Adrenal gland (tissue), 5 donors: ENCODE results near the gene SNF8.

Experiments used
- POLR2A ChIP-seq, 2 donors: fragments of 450-650 bp; IDR thresholded peaks; one replicate each; pipeline ENCODE4 v1.6.1; 2017; ENCODE audit warnings: antibody characterized with exemption in 2 of 2, mild to moderate bottlenecking in 2 of 2, moderate library complexity in 1 of 2
- TF ChIP-seq, protein P1 (sequence below), 6 experiments: fragments of 450-650 bp in 4 of 6; fragments of 200-600 bp in 2 of 6; sonication (generic) in 1 of 6; IDR thresholded peaks; 1 replicate in 5 of 6; 2 replicates in 1 of 6; pipeline versions ENCODE4 v1.5.1 to v1.8.0; 2016 to 2021; ENCODE audit warnings: antibody characterized with exemption in 6 of 6, mild to moderate bottlenecking in 2 of 6, moderate library complexity in 1 of 6
- donor health status: DM: no; HTN: no; CAD: no.

DNA sequence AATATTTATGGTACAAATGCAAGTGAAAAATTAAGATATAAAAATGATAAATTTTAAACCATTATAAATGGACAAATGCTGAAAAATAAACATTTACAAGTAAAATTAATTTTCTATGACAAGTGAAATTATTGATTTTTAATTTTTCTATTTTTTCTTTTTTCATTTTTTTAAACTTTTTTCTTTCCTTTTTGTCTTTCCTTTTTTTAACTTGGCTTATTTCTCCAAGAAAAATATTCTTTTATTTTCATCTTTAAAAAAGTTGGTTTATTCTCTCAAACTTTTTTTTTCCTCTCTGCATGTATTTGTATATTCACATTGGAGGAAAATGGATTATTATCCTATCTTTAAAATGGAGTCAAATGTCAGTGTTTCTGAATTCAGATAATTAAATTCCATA lies 48.7 kb upstream of the SNF8 start:
- TF ChIP-seq, protein P1, sequence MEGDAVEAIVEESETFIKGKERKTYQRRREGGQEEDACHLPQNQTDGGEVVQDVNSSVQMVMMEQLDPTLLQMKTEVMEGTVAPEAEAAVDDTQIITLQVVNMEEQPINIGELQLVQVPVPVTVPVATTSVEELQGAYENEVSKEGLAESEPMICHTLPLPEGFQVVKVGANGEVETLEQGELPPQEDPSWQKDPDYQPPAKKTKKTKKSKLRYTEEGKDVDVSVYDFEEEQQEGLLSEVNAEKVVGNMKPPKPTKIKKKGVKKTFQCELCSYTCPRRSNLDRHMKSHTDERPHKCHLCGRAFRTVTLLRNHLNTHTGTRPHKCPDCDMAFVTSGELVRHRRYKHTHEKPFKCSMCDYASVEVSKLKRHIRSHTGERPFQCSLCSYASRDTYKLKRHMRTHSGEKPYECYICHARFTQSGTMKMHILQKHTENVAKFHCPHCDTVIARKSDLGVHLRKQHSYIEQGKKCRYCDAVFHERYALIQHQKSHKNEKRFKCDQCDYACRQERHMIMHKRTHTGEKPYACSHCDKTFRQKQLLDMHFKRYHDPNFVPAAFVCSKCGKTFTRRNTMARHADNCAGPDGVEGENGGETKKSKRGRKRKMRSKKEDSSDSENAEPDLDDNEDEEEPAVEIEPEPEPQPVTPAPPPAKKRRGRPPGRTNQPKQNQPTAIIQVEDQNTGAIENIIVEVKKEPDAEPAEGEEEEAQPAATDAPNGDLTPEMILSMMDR (IDR thresholded peaks at IDR 0.05), result no peak
- TF ChIP-seq POLR2A (IDR thresholded peaks at IDR 0.05), result no peak
